Stimulated activated CD8-positive, alpha-beta memory T cell treated with anti-CD3 and anti-CD28 coated beads, Interleukin-2, amount 100 ng/mL, for 48 hours (primary cell): ENCODE results near the gene PPARD.
"Not testable (repeated sequence)": the region's sequence is repeated elsewhere in the genome, so short reads cannot be mapped to it uniquely, and the experiment has no call there.

ENCODE experiments used
- DNase-seq, 2 donors: peaks; one replicate each; pipeline ENCODE4 v3.0.0-alpha.2; 2020; ENCODE audit warnings: low read depth in 2 of 2

Gene PPARD

DNA sequence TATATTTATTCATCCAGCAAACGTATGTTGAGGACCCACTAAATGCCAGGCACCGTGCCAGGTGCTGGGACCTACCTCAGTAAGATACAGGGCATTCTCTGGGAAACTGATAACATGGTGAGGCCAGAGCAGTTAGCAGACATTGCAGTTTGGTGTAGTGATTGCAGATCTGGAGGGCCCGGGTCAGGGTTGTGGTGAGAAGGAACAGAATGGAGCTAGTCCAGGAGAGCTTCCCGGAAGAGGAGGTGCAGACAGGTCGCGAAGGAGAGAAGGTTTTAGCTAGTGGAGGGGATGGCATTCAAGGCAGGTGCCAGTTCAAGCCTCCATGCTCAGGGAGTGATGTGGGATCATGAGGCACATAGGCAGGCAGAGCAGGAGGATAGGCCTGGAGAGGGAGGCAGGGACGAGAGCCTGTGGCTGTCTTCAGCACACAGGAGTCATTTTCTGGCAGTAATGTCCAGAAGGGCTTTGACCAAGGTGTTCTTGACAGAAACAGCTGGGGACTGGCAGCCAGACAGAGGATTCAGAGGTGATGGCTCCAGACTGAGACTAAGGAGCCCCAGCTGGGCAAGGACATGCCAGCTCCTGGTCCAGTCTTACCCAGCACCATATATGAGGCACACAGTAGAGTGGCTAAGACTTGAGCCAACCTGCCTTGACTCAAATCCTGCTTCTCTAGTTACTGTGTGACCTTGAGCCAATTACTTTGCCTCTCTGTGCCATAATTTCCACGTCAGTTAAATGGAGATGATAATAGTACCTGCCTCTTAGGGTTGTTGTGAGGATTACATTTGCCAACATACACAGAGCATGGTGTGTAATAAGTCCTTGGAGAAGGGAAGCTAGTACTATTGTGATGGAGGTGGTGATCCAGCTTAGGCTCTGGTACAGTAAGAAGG is 61.4 kb downstream of the PPARD start:
- DNase-seq = no peak

DNA sequence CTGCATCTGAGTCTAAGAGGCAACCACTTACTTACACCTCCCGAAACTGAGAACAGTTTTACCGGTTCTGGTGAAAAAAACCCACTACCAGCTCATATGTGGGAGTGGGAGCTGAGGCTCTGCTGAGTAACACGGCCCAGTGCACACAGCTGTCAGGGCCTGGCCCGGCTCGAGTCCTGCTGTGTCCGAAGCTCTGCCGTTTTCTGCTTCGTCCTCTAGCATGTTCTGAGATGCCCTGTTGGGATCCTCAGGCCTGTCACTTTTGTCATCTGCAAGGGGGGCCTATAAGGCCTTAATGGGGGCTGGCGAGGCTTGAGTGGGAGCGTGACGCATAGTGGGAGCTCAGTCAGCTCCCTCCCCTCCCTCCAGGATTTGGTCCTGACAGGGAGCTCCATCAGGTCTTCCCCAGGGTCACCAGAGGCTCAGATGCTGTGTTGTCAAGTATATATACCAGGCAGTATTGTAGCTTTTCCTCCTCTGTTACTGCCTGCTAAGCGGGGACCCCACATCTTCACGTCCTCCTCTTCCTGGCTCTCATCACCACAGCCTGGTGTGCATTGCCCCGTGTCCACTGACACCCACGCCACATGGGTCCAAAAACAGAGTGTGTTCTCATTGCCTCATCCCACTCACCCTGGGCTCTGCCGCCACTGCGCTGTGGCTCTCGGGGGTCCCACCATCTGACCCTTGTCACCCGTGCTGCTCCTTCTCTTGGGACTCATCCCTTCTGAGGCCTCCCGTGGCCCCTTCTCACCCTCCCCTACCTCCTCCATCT is 64.5 kb downstream of the PPARD start:
- no peak for DNase-seq

DNA sequence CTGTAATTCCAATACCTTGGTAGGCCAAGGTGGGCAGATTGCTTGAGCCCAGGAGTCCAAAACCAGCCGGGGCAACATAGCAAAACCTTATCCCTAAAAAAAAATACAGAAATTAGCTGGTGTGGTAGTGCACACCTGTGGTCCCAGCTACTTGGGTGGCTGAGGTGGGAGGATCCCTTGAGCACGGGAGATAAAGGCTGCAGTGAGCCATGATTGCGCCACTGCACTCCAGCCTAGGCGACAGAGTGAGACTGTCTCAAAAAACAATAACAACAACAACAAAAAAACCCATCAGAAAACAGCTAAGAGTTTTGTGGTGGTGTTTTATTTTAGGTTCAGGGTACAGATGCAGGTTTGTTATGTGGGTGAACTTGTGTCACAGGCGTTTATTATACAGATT is 66.9 kb downstream of the PPARD start:
- DNase-seq = no peak

DNA sequence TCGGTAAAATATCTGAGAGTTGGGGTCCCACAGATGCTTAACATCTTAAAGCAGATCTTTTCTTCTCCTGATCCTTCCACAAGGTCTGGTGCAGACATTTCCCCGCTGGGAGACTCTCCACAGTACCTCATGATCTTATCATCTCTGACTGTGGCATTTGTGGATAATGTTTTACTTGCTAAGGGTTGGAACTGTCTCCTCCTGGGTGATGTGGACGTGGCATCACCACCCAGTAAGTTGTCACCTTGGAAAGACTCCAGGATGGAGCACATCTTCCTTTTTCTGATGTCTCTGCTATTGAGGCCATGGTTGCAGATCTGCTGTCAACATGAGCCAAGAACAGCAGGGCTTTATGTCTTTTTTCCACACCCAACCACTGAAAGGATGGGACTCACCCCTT is 67.8 kb downstream of the PPARD start:
- DNase-seq = no peak

DNA sequence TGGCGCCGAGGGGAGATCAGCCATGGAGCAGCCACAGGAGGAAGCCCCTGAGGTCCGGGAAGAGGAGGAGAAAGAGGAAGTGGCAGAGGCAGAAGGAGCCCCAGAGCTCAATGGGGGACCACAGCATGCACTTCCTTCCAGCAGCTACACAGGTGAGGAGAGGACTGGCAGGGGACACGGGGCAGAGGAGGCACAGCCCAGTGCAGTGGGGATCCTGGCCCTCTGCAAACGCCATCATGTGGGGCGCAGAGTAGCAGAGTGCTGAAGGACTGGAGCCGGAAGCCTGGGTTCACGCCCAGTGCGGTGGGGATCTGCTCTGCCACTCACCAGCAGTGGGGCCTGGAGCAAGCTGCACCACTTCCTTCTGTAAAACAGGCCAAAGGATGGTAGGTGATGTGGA is 68.7 kb downstream of the PPARD start:
- DNase-seq = no peak

DNA sequence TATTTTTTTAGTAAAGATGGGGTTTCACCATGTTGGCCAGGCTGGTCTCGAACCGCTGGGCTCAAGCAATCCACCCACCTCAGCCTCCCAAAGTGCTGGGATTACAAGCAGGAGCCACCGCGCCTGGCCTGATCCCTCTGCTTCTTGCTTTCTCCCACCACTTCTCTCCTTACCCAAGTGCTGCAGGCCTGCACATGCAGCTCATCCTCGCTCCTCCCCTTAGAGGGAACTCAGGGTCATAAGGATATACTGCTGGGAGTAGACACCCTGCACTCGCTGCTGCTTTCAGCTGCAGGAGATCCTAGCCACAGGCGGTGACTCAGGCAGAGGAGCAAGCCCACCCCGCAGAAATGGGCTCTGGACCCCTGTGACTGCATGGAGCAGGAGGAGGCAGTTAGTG is 69.7 kb downstream of the PPARD start:
- DNase-seq = no peak

DNA sequence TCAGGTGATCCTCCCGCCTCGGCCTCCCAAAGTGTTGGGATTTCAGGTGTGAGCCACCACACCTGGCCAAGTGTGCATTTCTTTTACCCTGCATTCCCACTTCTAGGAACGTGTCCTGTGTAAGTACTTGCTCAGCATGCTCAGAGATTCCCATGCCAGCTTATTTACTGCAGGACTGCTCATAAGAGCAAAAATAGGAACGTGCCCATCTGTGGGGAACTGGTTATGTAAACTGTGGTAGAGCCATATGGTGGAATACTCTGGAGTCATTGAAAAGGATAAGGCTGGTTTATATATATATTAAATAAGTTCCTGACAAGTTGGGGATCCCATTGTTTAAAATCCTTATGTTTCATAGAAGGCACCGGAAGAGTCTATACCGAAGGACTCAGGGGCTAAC is 71.6 kb downstream of the PPARD start:
- DNase-seq = no peak

DNA sequence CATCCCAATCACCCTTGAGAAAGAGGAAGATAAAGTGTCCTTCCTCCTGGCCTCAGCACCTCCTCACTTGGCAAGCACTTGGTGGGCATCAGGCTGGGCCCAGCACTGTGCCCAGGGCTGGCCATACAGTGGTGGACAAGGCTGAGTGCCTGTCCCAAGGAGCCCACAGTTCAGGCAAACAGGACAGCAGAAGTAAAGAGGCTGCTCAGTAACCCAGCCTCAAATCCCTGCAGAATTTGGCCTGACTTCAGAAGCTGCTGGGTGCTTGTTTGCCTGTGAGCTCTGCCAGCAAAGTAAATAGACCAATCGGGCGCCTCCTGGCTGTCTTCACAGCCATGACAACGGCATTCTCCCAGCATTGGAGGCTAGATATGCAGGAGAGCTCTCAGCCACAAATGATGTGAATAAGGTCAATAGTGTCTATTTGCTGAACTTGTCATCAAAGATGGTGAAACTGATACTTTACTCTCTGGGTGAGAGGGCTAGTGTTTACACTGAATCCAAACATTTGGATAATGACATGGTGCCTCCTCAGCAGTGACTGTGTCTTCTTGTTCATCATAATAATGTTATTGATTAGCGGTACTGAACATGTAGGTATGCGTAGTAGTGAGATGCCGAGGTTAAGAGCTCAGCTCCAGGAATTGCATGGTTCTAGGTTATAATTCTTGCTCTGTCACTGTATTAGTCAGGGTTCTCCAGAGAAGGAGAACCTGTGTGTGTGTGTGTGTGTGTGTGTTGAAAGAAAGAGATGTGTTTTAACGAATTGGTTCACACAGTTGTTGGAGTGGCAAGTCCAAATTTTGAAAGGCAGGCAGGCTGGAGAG is 72.9 kb downstream of the PPARD start:
- DNase-seq = no peak

DNA sequence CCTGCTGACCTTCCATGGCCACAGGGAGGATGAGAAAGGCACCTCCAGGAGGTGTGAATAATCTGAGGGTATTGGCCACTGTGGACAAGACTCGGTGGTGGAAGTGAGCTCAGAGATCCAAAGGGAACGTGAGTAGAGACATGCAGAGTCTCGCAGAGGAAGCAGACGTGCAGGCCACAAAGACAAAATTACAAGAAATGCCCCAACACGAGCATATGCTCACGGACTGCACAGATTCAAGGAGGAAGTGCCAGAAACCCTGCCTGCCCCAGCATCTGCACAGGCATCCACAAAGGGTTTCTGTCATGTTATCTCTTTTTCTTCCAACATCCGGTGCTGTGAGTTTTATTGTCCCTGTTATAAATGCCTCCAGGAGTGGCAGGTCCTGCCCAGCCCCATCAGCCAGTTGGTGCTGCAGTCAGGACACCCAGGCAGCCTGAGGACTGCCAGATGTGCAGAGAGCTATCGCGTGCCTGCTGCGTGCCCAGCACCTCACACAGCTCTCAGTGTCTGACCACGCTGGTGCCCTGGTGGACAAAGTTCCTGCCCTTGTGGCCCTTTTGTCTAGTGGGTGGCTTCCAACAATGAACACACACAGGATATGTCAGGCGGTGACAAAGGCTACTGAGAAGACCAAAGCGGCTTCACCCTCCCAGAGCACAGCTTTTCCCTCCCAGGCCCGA is 75.8 kb downstream of the PPARD start:
- no peak for DNase-seq

DNA sequence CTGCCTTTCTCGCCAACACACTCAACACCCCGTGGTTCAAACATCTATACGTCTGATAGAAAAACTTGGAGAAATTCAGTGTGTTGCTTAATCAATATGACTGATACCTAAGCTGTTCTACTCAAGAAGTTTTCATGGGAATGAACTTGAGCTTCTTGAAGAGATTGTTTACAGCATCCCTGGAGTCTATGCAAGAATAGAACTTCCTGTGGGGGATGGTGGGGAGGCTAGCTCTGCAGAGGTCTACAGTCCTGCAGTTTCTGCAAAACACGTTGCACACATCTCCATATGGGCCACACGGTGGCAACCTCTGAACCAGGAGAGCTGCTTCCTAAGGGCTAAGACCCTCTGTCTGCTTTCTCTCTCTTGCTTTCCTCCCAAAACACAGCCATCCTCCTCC is 77.1 kb downstream of the PPARD start:
- no peak for DNase-seq

DNA sequence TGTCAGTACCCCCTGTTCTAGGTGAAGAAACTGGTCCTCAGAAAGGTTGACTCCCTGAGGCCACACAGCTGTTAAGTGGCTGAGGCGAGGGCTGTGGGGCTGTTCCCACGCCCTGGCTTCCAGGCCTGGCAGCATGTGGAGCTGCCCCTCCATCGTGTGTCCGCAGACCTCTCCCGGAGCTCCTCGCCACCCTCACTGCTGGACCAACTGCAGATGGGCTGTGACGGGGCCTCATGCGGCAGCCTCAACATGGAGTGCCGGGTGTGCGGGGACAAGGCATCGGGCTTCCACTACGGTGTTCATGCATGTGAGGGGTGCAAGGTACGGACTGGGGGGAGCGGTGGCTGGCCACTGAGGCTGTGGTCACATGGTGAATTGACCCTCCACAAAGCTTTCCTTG is 77.6 kb downstream of the PPARD start:
- DNase-seq = no peak

DNA sequence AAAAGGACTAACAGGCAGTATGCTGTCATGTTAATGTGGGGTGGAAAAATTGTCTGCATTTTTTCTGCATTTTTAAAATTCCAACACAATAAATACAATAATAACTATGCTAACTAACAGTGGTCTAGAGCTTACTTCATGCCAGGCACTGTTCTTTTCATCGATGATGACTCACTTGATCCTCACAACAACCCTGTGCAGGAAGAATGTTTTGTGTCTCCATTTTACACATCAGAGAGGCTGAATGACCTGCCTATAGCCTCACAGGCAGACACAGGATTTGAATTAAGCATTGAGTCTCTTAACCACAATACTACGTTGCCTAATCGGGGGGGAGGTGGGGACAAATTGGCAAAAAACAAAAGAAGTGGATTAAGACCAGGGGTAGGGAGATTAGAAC is 82.9 kb downstream of the PPARD start:
- no peak for DNase-seq

DNA sequence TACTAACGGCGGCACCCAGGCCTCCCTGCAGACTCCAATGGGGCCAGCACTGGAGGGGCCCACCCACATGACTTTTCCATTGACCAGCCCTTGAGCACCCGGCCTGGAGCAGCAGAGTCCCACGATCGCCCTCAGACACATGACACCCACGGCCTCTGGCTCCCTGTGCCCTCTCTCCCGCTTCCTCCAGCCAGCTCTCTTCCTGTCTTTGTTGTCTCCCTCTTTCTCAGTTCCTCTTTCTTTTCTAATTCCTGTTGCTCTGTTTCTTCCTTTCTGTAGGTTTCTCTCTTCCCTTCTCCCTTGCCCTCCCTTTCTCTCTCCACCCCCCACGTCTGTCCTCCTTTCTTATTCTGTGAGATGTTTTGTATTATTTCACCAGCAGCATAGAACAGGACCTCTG is 83.7 kb downstream of the PPARD start:
- DNase-seq = no peak

DNA sequence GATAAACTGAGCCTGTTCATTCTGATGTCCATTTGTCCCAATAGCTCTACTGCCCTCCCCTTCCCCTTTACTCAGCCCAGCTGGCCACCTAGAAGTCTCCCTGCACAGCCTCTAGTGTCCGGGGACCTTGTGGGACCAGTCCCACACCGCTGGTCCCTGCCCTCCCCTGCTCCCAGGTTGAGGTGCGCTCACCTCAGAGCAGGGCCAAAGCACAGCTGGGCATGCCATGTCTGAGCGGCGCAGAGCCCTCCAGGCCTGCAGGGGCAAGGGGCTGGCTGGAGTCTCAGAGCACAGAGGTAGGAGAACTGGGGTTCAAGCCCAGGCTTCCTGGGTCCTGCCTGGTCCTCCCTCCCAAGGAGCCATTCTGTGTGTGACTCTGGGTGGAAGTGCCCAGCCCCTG is 85.1 kb downstream of the PPARD start:
- no peak for DNase-seq

DNA sequence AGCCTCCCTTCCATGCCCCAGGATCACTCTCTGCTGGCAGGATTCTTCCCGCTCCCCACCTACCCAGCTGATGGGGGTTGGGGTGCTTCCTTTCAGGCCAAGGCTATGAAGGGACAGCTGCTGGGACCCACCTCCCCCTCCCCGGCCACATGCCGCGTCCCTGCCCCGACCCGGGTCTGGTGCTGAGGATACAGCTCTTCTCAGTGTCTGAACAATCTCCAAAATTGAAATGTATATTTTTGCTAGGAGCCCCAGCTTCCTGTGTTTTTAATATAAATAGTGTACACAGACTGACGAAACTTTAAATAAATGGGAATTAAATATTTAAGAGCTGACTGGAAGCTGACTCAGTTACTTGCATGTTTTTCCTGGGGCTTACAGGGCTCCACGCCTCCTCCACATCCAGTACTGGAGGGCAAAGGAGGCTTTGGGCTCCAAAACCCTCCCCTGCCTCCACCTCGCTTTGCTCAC is 85.5 kb downstream of the PPARD start:
- no peak for DNase-seq

DNA sequence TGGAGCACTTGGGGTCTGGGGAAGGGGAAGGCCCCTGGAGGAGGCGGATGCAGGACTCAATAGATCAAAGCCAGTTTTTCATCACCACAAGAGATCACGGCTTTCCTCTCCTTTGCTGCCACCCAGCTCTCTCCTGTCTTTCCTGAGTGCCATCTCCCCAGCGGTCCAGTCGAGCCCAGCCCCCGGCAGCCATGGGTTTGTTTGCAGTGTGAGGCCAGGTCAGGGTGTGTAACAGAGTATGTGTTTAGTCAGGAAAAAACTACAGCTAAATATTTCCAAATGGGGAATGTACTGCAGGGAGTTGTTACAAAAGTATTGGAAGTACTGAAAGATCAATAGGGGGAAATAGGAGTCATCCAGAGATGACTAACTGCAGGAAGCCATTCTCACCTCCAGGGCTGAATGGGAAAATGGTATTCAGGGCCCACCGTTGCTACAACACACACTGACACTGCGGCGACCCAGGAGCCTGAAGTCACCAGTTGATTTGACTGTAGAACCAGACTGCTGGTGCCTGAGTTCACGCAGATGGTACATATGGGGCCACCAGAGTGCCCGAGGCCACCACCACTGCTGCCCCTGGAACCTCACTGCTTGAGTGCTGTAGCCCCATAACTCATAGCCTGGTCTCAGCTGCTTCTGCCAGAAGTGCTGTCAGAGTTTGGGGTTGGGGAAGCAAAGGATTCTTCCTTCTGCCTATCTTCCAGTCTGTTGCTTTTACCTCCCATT is 86.2 kb downstream of the PPARD start:
- DNase-seq = no peak

DNA sequence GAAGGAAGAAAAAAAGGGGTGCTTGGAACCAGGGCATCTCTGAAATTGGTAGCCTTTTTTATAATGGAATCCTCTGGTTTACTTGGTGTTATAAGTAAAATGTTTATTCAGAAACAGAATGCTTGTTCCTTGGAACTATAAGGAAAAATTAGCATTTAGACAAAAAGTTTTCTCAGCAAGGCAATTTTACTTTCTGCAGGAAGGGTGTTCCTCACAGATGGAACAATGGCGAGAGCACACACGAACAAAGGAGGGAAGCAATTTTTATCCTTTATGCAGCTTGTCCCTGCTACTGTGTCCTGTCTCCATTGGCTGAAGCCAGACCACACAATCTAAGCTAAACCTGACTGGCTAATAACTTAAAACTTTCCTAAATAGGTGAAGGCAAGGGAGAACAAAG is 87.1 kb downstream of the PPARD start:
- no peak for DNase-seq

DNA sequence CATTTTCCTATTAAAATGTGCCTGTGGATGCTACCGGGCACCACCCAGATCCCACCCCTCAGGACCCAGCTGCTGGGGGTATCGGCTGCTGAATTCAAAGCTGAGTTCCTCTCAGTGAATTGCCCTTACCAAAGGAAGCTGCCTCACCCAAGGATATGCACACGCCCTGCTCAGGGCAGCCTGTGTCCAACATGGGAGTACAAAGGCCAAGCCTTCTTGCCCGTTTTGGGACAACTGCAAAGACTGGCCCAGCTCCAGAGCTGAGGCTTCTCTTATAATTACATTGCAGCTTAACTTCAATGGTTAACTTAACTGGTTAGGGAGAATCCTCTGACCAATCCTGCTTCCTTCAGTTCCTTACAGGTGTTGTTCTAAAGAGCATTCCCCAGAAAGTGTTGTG is 89.9 kb downstream of the PPARD start:
- DNase-seq = no peak

DNA sequence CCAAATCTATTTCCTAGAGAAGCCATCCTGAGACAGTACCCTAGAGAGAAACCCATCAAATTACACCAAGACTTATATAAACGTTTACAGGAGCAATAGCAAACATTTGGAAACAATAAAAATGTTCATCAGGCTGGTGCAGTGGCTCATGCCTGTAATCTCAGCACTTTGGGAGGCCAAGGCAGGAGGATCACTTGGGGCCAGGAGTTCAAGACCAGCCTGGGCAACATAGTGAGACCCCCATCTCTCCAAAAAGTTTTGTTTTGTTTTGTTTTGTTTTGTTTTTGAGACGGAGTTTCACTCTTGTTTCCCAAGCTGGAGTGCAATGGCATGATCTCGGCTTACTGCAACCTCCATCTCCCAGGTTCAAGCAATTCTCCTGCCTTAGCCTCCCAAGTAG is 90.3 kb downstream of the PPARD start:
- DNase-seq = not testable (repeated sequence)

DNA sequence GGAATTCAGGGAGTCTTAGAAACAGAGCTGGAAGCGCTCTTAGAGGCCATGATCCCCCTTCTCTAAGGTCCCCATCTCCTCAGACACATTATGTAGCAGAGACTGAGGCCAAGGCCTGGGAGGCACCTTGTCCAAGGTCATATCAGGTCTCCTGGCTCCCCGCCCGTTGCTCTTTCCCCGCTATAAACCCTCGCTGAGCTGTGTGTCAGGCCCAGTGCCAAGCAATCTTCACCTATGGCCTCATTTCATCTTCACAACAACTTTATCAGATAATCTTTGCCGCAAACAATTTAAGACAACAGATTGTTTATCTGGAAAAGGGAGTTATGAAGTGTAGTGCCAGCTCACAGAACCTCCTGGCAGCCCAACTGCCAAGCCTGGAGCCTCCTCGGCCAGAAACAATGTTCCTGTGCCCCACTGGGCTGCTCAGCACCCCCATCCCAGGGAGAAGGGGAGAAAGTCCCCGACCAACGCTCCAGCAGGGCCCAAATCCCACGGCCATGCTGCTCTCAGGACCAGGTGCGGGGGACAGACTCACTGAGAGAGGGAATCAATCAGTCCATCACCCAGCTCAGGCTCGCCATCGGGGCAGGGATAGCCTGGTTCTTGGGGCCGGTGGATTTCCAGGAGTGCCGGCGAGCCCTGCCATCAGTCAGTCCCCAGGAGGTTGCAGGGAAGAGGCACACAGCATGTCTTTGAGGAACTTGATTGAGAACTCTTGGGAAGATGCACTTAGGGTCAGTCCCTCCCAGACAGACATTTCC is 92.9 kb downstream of the PPARD start:
- DNase-seq = no peak
